ENCODE measurements around the gene SLBP.

Gene SLBP

GRCh38 chr4:1712216-1713002 is at the start of gene SLBP:
SLBP (minus strand) TSS chr4:1712319; CDS start chr4:1712188, 131 bp downstream.
- FAIRE-seq (peak; percentile 87), DNase-seq (ENCODE audit: insufficient read length, low spot score) (peak; percentile 95)

GRCh38 chr4:1761130-1761689 is 49.1 kb upstream of the SLBP start:
- no peak for FAIRE-seq
- DNase-seq (ENCODE audit: insufficient read length, low spot score) = no peak

- DNase-seq (ENCODE audit: insufficient read length, low spot score) (no peak), FAIRE-seq (no peak)
These were observed 48.5 kb upstream of the SLBP start for GRCh38 chr4:1760521-1761071.

- FAIRE-seq = no peak
These were observed 47.7 kb upstream of the SLBP start for GRCh38 chr4:1759818-1760223.

GRCh38 chr4:1759170-1759817 is 47.2 kb upstream of the SLBP start:
- DNase-seq (ENCODE audit: insufficient read length, low spot score) (no peak), FAIRE-seq (no peak)

More at GRCh38 chr4:1759818-1760223, 47.7 kb upstream of the SLBP start:
- no peak for DNase-seq (ENCODE audit: insufficient read length, low spot score)

- FAIRE-seq (no peak), DNase-seq (ENCODE audit: insufficient read length, low spot score) (no peak)
These were observed 46.4 kb upstream of the SLBP start for GRCh38 chr4:1758306-1759121.

GRCh38 chr4:1757836-1758235 is 45.7 kb upstream of the SLBP start:
- DNase-seq (ENCODE audit: insufficient read length, low spot score) = no peak
- FAIRE-seq = no peak

- DNase-seq (ENCODE audit: insufficient read length, low spot score) (no peak), FAIRE-seq (no peak)
These were observed 45.0 kb upstream of the SLBP start for GRCh38 chr4:1756893-1757779.

GRCh38 chr4:1756079-1756478 is 44.0 kb upstream of the SLBP start:
- DNase-seq (ENCODE audit: insufficient read length, low spot score) (no peak), FAIRE-seq (no peak)

GRCh38 chr4:1755297-1755696 is 43.2 kb upstream of the SLBP start:
- no peak for FAIRE-seq
- no peak for DNase-seq (ENCODE audit: insufficient read length, low spot score)

- FAIRE-seq (no peak), DNase-seq (ENCODE audit: insufficient read length, low spot score) (no peak)
These were observed 42.2 kb upstream of the SLBP start for GRCh38 chr4:1754336-1754735.

- DNase-seq (ENCODE audit: insufficient read length, low spot score) (no peak), FAIRE-seq (no peak)
These were observed 41.7 kb upstream of the SLBP start for GRCh38 chr4:1753697-1754311.

- FAIRE-seq = no peak
- DNase-seq (ENCODE audit: insufficient read length, low spot score) = no peak
These were observed 41.2 kb upstream of the SLBP start for GRCh38 chr4:1753294-1753696.

- DNase-seq (ENCODE audit: insufficient read length, low spot score) (no peak), FAIRE-seq (no peak)
These were observed 40.3 kb upstream of the SLBP start for GRCh38 chr4:1752284-1753041.

- FAIRE-seq = no peak
- no peak for DNase-seq (ENCODE audit: insufficient read length, low spot score)
These were observed 39.8 kb upstream of the SLBP start for GRCh38 chr4:1751919-1752283.

- no peak for FAIRE-seq
- no peak for DNase-seq (ENCODE audit: insufficient read length, low spot score)
These were observed 39.2 kb upstream of the SLBP start for GRCh38 chr4:1751155-1751918.

GRCh38 chr4:1750381-1751154 is 38.4 kb upstream of the SLBP start:
- FAIRE-seq = no peak
- DNase-seq (ENCODE audit: insufficient read length, low spot score) = no peak
